Measurements from ENCODE around the gene CCR2. TPM values are rescaled to one million over a fixed set of nuclear protein-coding genes. Genes with fewer than 3 reads are reported as not detected.

Gene CCR2
- polyA plus RNA-seq, 1 donor (not counting 4 experiments of a cell fraction or from before 2014, with no cell fraction given) = 0.07 TPM

DNA sequence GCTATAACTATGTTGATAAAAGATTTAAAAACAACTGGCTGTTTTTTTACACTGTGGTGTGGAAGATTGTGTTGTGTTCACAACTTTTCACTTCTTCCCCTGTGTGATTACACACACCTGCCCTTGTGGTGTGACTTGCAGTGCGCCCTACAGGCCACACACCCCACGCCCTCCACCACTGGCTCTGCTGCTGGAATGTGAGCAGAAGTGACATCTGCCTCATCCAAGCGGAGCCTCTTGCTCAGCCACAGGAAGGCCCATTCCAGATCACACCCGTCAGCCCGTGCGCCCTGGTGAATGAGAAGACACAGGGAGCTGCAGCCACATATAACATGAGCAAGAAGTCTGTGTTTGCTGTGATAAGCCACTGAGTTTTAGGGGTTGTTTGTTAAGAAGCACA is 7.0 kb downstream of the CCR2 start:
- peaks cover 7% of the 10 kb centered on the region for H3K4me1 ChIP-seq (ENCODE audit: control insufficient read depth, extremely low read depth, insufficient read depth, low read length)
- DNase-seq (ENCODE audit: low read depth, low spot score) (no peak), FAIRE-seq (no peak)
- H4K20me1 ChIP-seq (ENCODE audit: control insufficient read depth, extremely low read depth, insufficient read depth, low read length) = no peaks in the 10 kb centered on the region
- H3K27me3 ChIP-seq (ENCODE audit: control insufficient read depth, extremely low read depth, insufficient read depth, low read length) = peaks cover 20% of the 10 kb centered on the region
- no peaks in the 10 kb centered on the region for H3K9me3 ChIP-seq (ENCODE audit: control insufficient read depth, low read depth, low read length)
- no peaks in the 10 kb centered on the region for H3K9me1 ChIP-seq (ENCODE audit: control insufficient read depth, extremely low read depth, insufficient read depth, low read length)
- no peak overlapping the region for H3K9ac ChIP-seq (ENCODE audit: control insufficient read depth, extremely low read depth, insufficient read depth, low read length)
- H3K27ac ChIP-seq (ENCODE audit: control insufficient read depth, insufficient read depth, low read length) = no peak overlapping the region
- H3K4me2 ChIP-seq (ENCODE audit: control insufficient read depth, extremely low read depth, insufficient read depth, low read depth, low read length) = no peak overlapping the region
- H3K79me2 ChIP-seq (ENCODE audit: control insufficient read depth, insufficient read depth, low read length) = no peaks in the 10 kb centered on the region
- dilution Hi-C loops (cut with MboI; ENCODE audit: extremely low pct_ligation_motif_present, low sequenced_read_pairs) = no loop called here
- H3K36me3 ChIP-seq (ENCODE audit: control insufficient read depth in 2 of 2, extremely low read depth in 1 of 2, insufficient read depth in 2 of 2, low read length in 2 of 2) = no peaks in the 10 kb centered on the region
- H3K4me3 ChIP-seq (ENCODE audit: control insufficient read depth in 2 of 3, extremely low read depth in 1 of 3, insufficient read depth in 2 of 3, low read depth in 1 of 3, low read length in 3 of 3) = no peak overlapping the region
- H2AFZ ChIP-seq (ENCODE audit: control insufficient read depth, low read length) = no peak overlapping the region
- TF ChIP-seq EZH2 (IDR thresholded peaks at IDR 0.05; ENCODE audit: low read length) = no peak
- TF ChIP-seq, protein P1, sequence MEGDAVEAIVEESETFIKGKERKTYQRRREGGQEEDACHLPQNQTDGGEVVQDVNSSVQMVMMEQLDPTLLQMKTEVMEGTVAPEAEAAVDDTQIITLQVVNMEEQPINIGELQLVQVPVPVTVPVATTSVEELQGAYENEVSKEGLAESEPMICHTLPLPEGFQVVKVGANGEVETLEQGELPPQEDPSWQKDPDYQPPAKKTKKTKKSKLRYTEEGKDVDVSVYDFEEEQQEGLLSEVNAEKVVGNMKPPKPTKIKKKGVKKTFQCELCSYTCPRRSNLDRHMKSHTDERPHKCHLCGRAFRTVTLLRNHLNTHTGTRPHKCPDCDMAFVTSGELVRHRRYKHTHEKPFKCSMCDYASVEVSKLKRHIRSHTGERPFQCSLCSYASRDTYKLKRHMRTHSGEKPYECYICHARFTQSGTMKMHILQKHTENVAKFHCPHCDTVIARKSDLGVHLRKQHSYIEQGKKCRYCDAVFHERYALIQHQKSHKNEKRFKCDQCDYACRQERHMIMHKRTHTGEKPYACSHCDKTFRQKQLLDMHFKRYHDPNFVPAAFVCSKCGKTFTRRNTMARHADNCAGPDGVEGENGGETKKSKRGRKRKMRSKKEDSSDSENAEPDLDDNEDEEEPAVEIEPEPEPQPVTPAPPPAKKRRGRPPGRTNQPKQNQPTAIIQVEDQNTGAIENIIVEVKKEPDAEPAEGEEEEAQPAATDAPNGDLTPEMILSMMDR (optimal IDR thresholded peaks at IDR 0.05 in 1 of 3, IDR thresholded peaks at IDR 0.05 in 1 of 3, conservative IDR thresholded peaks at IDR 0.05 in 1 of 3; ENCODE audit: extremely low read depth in 1 of 3, insufficient read depth in 2 of 3, low read length in 3 of 3) = no peak

GRCh38 chr3:46361408-46362283 is 7.7 kb downstream of the CCR2 start:
- Histone ChIP-seq H3K27ac (ENCODE audit: control insufficient read depth, insufficient read depth, low read length) (no peak overlapping the region), H3K36me3 (ENCODE audit: control insufficient read depth in 2 of 2, extremely low read depth in 1 of 2, insufficient read depth in 2 of 2, low read length in 2 of 2) (no peaks in the 10 kb centered on the region), H3K9ac (ENCODE audit: control insufficient read depth, extremely low read depth, insufficient read depth, low read length) (no peak overlapping the region), H3K9me3 (ENCODE audit: control insufficient read depth, low read depth, low read length) (no peaks in the 10 kb centered on the region), H4K20me1 (ENCODE audit: control insufficient read depth, extremely low read depth, insufficient read depth, low read length) (no peaks in the 10 kb centered on the region), H3K27me3 (ENCODE audit: control insufficient read depth, extremely low read depth, insufficient read depth, low read length) (peaks cover 13% of the 10 kb centered on the region), H3K4me2 (ENCODE audit: control insufficient read depth, extremely low read depth, insufficient read depth, low read depth, low read length) (no peak overlapping the region), H3K79me2 (ENCODE audit: control insufficient read depth, insufficient read depth, low read length) (no peaks in the 10 kb centered on the region), H3K4me3 (ENCODE audit: control insufficient read depth in 2 of 3, extremely low read depth in 1 of 3, insufficient read depth in 2 of 3, low read depth in 1 of 3, low read length in 3 of 3) (no peak overlapping the region), H3K4me1 (ENCODE audit: control insufficient read depth, extremely low read depth, insufficient read depth, low read length) (peaks cover 7% of the 10 kb centered on the region), H2AFZ (ENCODE audit: control insufficient read depth, low read length) (no peak overlapping the region), H3K9me1 (ENCODE audit: control insufficient read depth, extremely low read depth, insufficient read depth, low read length) (no peaks in the 10 kb centered on the region)
- dilution Hi-C loops (cut with MboI; ENCODE audit: extremely low pct_ligation_motif_present, low sequenced_read_pairs) = no loop called here
- no peak for TF ChIP-seq EZH2 (IDR thresholded peaks at IDR 0.05; ENCODE audit: low read length)
- TF ChIP-seq, protein P1 (optimal IDR thresholded peaks at IDR 0.05 in 1 of 3, IDR thresholded peaks at IDR 0.05 in 1 of 3, conservative IDR thresholded peaks at IDR 0.05 in 1 of 3; ENCODE audit: extremely low read depth in 1 of 3, insufficient read depth in 2 of 3, low read length in 3 of 3) = no peak
- no peak for DNase-seq (ENCODE audit: low read depth, low spot score)
- FAIRE-seq = peak; percentile 36
